OCI-LY7 (cell line): ENCODE data around the gene MMAA.

ENCODE experiments used
- EZH2phosphoT487 ChIP-seq: fragments of 200-600 bp; sonication (generic); IDR thresholded peaks from 2 replicates; pipeline ENCODE4 v1.6.1; 2018; ENCODE audit warnings: low read depth, borderline replicate concordance, mild to moderate bottlenecking, mixed run types, antibody characterized with exemption, low read length, moderate library complexity, mixed read lengths
- TF ChIP-seq, protein P1 (sequence below): fragments of 200-600 bp; sonication (generic); conservative IDR thresholded peaks from 2 replicates; pipeline ENCODE4 v1.5.1; 2014; ENCODE audit warnings: mild to moderate bottlenecking, antibody characterized with exemption, low read length, moderate library complexity, mixed read lengths

DNA sequence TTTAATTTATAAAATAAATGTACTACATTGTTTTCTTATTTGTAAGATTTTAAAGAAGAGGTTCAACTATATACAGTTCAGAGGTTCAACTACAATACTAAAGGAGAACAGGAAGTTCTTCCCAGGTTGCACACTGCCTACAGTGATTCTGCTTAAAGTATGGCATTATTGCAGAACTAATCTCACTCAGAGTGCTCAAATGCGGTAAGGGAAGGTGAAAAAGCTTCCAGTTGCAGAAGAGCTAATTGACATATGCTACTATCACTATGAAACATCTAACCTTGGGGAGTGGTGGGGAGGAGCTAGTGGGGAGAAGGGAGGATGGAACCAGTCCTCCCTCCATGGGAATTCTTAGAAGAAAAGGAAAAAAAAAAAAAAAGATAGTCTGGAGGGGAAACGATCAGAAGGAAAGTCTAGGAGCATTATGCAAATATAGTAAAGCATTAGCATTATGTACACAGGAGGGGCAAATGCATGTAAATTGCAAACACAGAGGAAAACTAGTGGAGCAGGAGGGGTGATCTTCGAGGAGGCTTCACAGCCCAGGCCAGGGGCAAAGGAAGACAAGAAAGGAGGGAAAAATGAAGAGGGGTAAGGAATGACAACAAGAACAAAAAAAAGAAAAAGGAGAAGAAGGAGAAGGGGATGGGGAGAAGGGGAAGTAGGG, 32.0 kb upstream of the MMAA start:
- TF ChIP-seq, protein P1, sequence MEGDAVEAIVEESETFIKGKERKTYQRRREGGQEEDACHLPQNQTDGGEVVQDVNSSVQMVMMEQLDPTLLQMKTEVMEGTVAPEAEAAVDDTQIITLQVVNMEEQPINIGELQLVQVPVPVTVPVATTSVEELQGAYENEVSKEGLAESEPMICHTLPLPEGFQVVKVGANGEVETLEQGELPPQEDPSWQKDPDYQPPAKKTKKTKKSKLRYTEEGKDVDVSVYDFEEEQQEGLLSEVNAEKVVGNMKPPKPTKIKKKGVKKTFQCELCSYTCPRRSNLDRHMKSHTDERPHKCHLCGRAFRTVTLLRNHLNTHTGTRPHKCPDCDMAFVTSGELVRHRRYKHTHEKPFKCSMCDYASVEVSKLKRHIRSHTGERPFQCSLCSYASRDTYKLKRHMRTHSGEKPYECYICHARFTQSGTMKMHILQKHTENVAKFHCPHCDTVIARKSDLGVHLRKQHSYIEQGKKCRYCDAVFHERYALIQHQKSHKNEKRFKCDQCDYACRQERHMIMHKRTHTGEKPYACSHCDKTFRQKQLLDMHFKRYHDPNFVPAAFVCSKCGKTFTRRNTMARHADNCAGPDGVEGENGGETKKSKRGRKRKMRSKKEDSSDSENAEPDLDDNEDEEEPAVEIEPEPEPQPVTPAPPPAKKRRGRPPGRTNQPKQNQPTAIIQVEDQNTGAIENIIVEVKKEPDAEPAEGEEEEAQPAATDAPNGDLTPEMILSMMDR = no peak
- TF ChIP-seq EZH2phosphoT487 = no peak
